Nephron (organoid): ENCODE measurements around the gene TMEM59L.

Experiments
- H3K27ac Mint-ChIP-seq, 3 experiments: 2 replicates each; pipeline ENCODE4 v1.8.0; 2020; ENCODE audit warnings: mixed read lengths in 3 of 3, mild to moderate bottlenecking in 2 of 3, moderate library complexity in 1 of 3
- H3K27me3 Mint-ChIP-seq: 2 replicates; pipeline ENCODE4 v1.8.0; 2021; ENCODE audit warnings: low read depth, mild to moderate bottlenecking, moderate library complexity, mixed read lengths
- H3K36me3 Mint-ChIP-seq: 2 replicates; pipeline ENCODE4 v1.8.0; 2020; ENCODE audit warnings: low read depth, mixed read lengths
- H3K4me1 Mint-ChIP-seq: 2 replicates; pipeline ENCODE4 v1.8.0; 2020; ENCODE audit warnings: mixed read lengths
- H3K4me3 Mint-ChIP-seq, 3 experiments: 2 replicates each; pipeline ENCODE4 v1.8.0; 2020; ENCODE audit warnings: mild to moderate bottlenecking in 3 of 3, mixed read lengths in 3 of 3, moderate library complexity in 2 of 3
- H3K9me3 Mint-ChIP-seq: 2 replicates; pipeline ENCODE4 v1.8.0; 2020; ENCODE audit warnings: mixed read lengths
- TF ChIP-seq, protein P1 (sequence below), 3 experiments: fragments of 200-600 bp; sonication (generic); IDR thresholded peaks; one replicate each; pipeline ENCODE4 v1.5.0; 2021; ENCODE audit warnings: antibody characterized with exemption in 3 of 3; ENCODE audit not compliant: unreplicated experiment in 3 of 3

The TMEM59L gene

GRCh38 chr19:18656337-18657086 is 43.8 kb downstream of the TMEM59L start:
- H3K4me3 Mint-ChIP-seq: no peak overlapping the region
- no peaks in the 10 kb centered on the region for H3K36me3 Mint-ChIP-seq
- H3K27me3 Mint-ChIP-seq: peaks cover 7% of the 10 kb centered on the region
- TF ChIP-seq, protein P1, sequence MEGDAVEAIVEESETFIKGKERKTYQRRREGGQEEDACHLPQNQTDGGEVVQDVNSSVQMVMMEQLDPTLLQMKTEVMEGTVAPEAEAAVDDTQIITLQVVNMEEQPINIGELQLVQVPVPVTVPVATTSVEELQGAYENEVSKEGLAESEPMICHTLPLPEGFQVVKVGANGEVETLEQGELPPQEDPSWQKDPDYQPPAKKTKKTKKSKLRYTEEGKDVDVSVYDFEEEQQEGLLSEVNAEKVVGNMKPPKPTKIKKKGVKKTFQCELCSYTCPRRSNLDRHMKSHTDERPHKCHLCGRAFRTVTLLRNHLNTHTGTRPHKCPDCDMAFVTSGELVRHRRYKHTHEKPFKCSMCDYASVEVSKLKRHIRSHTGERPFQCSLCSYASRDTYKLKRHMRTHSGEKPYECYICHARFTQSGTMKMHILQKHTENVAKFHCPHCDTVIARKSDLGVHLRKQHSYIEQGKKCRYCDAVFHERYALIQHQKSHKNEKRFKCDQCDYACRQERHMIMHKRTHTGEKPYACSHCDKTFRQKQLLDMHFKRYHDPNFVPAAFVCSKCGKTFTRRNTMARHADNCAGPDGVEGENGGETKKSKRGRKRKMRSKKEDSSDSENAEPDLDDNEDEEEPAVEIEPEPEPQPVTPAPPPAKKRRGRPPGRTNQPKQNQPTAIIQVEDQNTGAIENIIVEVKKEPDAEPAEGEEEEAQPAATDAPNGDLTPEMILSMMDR (IDR thresholded peaks at IDR 0.05; ENCODE audit: unreplicated experiment in 3 of 3): no peak
- H3K27ac Mint-ChIP-seq: no peak overlapping the region
- H3K9me3 Mint-ChIP-seq: no peaks in the 10 kb centered on the region
- H3K4me1 Mint-ChIP-seq: peaks cover 39% of the 10 kb centered on the region

- H3K36me3 Mint-ChIP-seq: no peaks in the 10 kb centered on the region
These were observed 45.1 kb downstream of the TMEM59L start for GRCh38 chr19:18657590-18658365.

GRCh38 chr19:18658366-18658855 is 45.7 kb downstream of the TMEM59L start:
- TF ChIP-seq, protein P1 (IDR thresholded peaks at IDR 0.05; ENCODE audit: unreplicated experiment in 3 of 3): no peak
- H3K27me3 Mint-ChIP-seq: peaks cover 4% of the 10 kb centered on the region
- no peaks in the 10 kb centered on the region for H3K36me3 Mint-ChIP-seq
- peak overlapping the region in 2 of 3 experiments; percentile 5 to 18 for H3K4me3 Mint-ChIP-seq
- H3K27ac Mint-ChIP-seq: peak overlapping the region in 1 of 3 experiments; percentile 4
- H3K4me1 Mint-ChIP-seq: peaks cover 34% of the 10 kb centered on the region
- H3K9me3 Mint-ChIP-seq: no peaks in the 10 kb centered on the region

More at GRCh38 chr19:18657590-18658365, 45.1 kb downstream of the TMEM59L start:
- TF ChIP-seq, protein P1 (IDR thresholded peaks at IDR 0.05; ENCODE audit: unreplicated experiment in 3 of 3): no peak
- Mint-ChIP-seq H3K9me3 (no peaks in the 10 kb centered on the region), H3K27ac (peak overlapping the region in 1 of 3 experiments; percentile 4), H3K4me3 (peak overlapping the region in 2 of 3 experiments; percentile 20 to 56), H3K4me1 (peaks cover 34% of the 10 kb centered on the region), H3K27me3 (peaks cover 6% of the 10 kb centered on the region)

DNA sequence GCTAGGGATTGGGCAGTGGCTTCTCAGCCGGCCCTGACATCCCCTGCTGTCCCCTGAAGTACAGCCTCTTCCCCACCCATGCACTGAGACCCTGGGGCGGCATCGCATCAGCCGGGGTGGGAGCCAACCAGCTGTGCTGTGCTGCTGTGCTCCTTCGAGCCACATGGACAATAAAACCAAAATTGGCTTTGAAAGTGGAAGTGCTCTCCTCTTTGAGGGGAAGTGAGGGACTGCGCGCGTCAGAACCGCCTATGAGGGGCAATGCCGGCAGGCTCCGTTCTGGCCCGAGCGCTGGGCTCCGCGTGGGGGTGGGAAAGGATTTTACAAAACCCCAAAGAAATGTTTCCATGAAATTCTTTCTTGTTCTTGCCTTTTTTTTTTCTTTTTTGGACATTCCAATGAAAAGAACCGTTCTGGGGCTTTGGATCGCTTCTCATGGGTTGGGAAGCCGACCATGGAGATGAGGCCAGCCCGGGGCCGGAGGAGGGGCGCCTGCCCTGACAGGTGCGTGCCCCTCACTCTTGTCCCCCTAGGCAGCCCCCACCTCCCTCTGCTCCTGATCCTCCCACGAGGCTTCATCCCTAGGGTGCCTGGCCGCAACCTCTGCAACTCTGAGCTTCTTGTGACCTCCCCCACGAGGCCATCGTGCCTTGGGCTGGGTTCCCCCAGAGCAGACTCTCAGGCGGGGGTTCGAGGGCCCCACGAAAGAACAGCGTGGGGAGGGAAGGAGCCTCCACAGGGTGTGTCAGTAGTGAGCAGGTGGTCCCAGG is 46.8 kb downstream of the TMEM59L start:
- Mint-ChIP-seq H3K9me3 (no peaks in the 10 kb centered on the region), H3K4me3 (no peak overlapping the region), H3K27ac (peak overlapping the region in 2 of 3 experiments; percentile 4 to 57), H3K4me1 (peaks cover 34% of the 10 kb centered on the region), H3K27me3 (peaks cover 4% of the 10 kb centered on the region), H3K36me3 (no peaks in the 10 kb centered on the region)
- TF ChIP-seq, protein P1 (IDR thresholded peaks at IDR 0.05; ENCODE audit: unreplicated experiment in 3 of 3): no peak

DNA sequence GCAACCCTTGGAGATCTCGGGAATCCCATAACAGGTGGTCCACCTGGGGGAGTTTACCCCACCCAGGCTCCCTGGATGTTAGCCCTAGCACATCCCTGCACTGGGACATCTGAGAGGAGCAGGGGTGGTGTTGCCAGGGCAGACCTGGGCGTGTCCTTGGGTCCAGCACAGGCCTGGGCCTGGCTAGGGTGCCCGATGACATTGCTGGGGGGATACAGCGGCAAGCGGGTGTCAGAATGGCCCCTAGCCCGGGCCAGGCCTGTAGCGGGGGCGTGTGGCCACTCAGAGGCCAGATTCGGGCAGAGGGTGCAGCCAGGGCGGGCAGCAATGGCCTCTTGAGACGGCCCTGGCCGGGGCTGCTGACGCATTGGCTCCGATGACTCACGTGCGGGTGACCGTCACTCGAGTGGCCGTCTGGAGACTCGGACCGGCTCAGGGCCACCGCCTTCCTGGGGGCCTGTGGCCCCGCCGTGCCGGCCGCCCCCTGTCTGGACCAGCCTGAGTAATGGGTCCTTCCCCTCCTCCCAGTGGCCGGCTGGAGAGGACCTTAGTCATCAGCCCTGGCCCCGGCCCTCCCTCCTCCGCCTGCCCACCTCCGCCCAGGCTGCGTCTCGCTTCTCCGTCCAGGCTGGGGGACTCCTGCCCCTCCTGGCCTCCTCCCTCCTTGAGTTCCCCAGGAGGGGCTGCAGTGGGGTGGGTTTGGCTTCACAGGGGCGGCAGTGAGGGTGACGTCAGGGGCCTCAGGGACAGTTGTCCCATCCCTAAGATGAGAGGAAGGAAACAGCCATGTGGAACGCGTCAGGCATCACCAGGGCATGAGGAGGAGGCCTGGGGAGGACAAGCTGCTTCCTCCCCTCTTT is 47.6 kb downstream of the TMEM59L start:
- TF ChIP-seq, protein P1 (IDR thresholded peaks at IDR 0.05; ENCODE audit: unreplicated experiment in 3 of 3): no peak
- peaks cover 34% of the 10 kb centered on the region for H3K4me1 Mint-ChIP-seq
- no peaks in the 10 kb centered on the region for H3K36me3 Mint-ChIP-seq
- H3K4me3 Mint-ChIP-seq: no peak overlapping the region
- peaks cover 4% of the 10 kb centered on the region for H3K27me3 Mint-ChIP-seq
- no peaks in the 10 kb centered on the region for H3K9me3 Mint-ChIP-seq
- peak overlapping the region in 1 of 3 experiments; percentile 35 for H3K27ac Mint-ChIP-seq
